GM13976 (cell line): ENCODE measurements around the gene CDH23.
"Not testable (repeated sequence)": the region's sequence is repeated elsewhere in the genome, so short reads cannot be mapped to it uniquely, and the experiment has no call there.

Experiments used
- DNase-seq: peaks from one replicate; pipeline ENCODE4 v3.0.0; 2012; ENCODE audit warnings: low spot score
- CTCF ChIP-seq: IDR thresholded peaks from 2 replicates; pipeline ENCODE4 v1.5.1; 2012; ENCODE audit warnings: borderline replicate concordance, mild to moderate bottlenecking; ENCODE audit not compliant: insufficient read depth; ENCODE audit errors: extremely low read depth, missing control alignments, control extremely low read depth
- in situ Hi-C: fragments of 300-500 bp; cut with MboI; formaldehyde crosslinking; loops from one replicate; pipeline ENCODE4 v1.12.0; 2022; ENCODE audit warnings: low sequenced_read_pairs, mixed read lengths, inconsistent platforms; ENCODE audit not compliant: unreplicated experiment

Gene CDH23

DNA sequence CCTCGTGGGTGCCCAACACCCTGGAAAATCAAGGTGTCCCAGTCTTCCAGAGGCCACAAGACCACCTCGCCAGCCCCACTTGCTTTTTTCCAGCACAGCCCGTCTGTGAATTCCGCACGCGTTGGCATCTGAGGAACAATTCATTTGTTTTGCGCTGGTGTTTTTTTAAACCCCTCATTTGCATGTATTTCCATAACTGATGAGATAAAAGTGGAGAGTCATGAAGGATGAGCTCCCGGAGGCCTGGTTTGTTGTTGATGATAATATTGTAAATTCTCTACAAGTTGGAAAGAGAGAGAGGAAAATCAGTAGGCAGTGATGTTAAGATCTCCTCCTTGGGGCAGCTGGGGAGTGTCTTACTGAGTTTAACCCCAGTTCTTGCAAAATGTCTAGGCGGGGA is 43.1 kb upstream of the CDH23 start:
- DNase-seq: no peak
- TF ChIP-seq CTCF: no peak
- in situ Hi-C loops: no loop called here

- TF ChIP-seq CTCF: no peak
- no peak for DNase-seq
- in situ Hi-C loops: no loop called here
Observed at GRCh38 chr10:71354776-71355175, 41.9 kb upstream of the CDH23 start.

- in situ Hi-C loops: no loop called here
- TF ChIP-seq CTCF: no peak
- no peak for DNase-seq
Observed at GRCh38 chr10:71355886-71356285, 40.8 kb upstream of the CDH23 start.

- no peak for DNase-seq
- TF ChIP-seq CTCF: no peak
- in situ Hi-C loops: no loop called here
Observed at GRCh38 chr10:71357792-71358265, 38.9 kb upstream of the CDH23 start.

- DNase-seq: no peak
- in situ Hi-C loops: no loop called here
- TF ChIP-seq CTCF: no peak
Observed at GRCh38 chr10:71358277-71358676, 38.4 kb upstream of the CDH23 start.

- DNase-seq, in situ Hi-C loops: not testable (repeated sequence)
Observed at GRCh38 chr10:71358906-71359305, 37.8 kb upstream of the CDH23 start.

GRCh38 chr10:71359364-71360046 is 37.2 kb upstream of the CDH23 start:
- in situ Hi-C loops: no loop called here
- DNase-seq: peak; percentile 82

More at GRCh38 chr10:71359364-71360046, 37.2 kb upstream of the CDH23 start:
- TF ChIP-seq CTCF: no peak
